Left lung (tissue), 10 donors: Measurements from ENCODE around the gene CXCL6. TPM values are rescaled to one million over a fixed set of nuclear protein-coding genes. Genes with fewer than 3 reads are reported as not detected.
A peak's percentile ranks its signal among the peaks of the same experiment; 100 is the strongest.

Source experiments
- ATAC-seq: fragments of 200-7000 bp; cut with Tn5 transposase; one replicate; pipeline ENCODE4 v1.9.1; 2020; ENCODE audit warnings: moderate library complexity
- DNase-seq, 4 donors: peaks; one replicate each; pipeline ENCODE4 v3.0.0-alpha.2; 2013 to 2020
- H3K27ac ChIP-seq, 2 donors: fragments of 200-600 bp; sonication (generic) in 1 of 2; one replicate each; pipeline versions ENCODE4 v1.5.0 to v1.8.0; 2020 to 2021
- H3K27me3 ChIP-seq, 2 donors: fragments of 200-600 bp; sonication (generic) in 1 of 2; one replicate each; pipeline versions ENCODE4 v1.5.0 to v1.8.0; 2020 to 2021
- H3K36me3 ChIP-seq, 2 donors: fragments of 200-600 bp; sonication (generic) in 1 of 2; one replicate each; pipeline versions ENCODE4 v1.5.0 to v1.8.0; 2020 to 2021
- H3K4me1 ChIP-seq, 2 donors: fragments of 200-600 bp; one replicate each; pipeline ENCODE4 v1.8.0; 2021
- H3K4me3 ChIP-seq, 2 donors: fragments of 200-600 bp; sonication (generic) in 1 of 2; one replicate each; pipeline versions ENCODE4 v1.5.0 to v1.8.0; 2020 to 2021; ENCODE audit warnings: mild to moderate bottlenecking in 1 of 2
- H3K9me3 ChIP-seq, 2 donors: fragments of 200-600 bp; sonication (generic) in 1 of 2; one replicate each; pipeline versions ENCODE4 v1.5.0 to v1.8.0; 2020 to 2021
- CTCF ChIP-seq, 2 donors: fragments of 200-600 bp; sonication (generic) in 1 of 2; IDR thresholded peaks; one replicate each; pipeline versions ENCODE4 v1.5.0 to v1.8.0; 2021; ENCODE audit warnings: antibody characterized with exemption in 2 of 2
- intact Hi-C, 2 donors: fragments of 100-400 bp; cut with DNase I; formaldehyde crosslinking; loops; one replicate each; pipeline versions ENCODE4 v1.11.2 to v1.14.2; 2022
- polyA plus RNA-seq, 6 donors: library from polyadenylated mRNA; unstranded; fragments of 120-200 nt; gene quantifications; one replicate each; pipeline ENCODE4 v1.2.1, GENCODE V29; 2013; ENCODE audit not compliant: insufficient read length in 6 of 6
- total RNA-seq, 2 donors: library from RNA; stranded (reverse); fragmentation: NEBNext Ultra II Directional; extraction: Animal tissue kit (Norgen Biotek cat#: 25700); gene quantifications; one replicate each; pipeline ENCODE4 v1.2.1, GENCODE V29; 2021
- donor health status: DM: no; HTN: yes; CAD: no.
- donor health status: DM: no; HTN: no; CAD: no.

CXCL6 gene
- total and polyA plus RNA-seq, 8 donors, result 0.15 to 4.8 (median 0.26) TPM; not detected in 5

- peak overlapping the region in 1 of 2 donors; percentile 66 for H3K27ac ChIP-seq
- H3K27me3 ChIP-seq, result no peaks in the 10 kb centered on the region
- peaks cover 0 to 37% of the 10 kb centered on the region in 2 donors for H3K4me1 ChIP-seq
- TF ChIP-seq CTCF (IDR thresholded peaks at IDR 0.05), result no peak
- ATAC-seq, result no peak
- H3K9me3 ChIP-seq, result no peaks in the 10 kb centered on the region
- H3K36me3 ChIP-seq, result no peaks in the 10 kb centered on the region
- H3K4me3 ChIP-seq, result no peak overlapping the region
- DNase-seq, result no peak
- intact Hi-C loops, result no loop called here
Observed at GRCh38 chr4:73844806-73845205, 8.3 kb downstream of the CXCL6 start.

- H3K4me1 ChIP-seq, result peaks cover 0 to 42% of the 10 kb centered on the region in 2 donors
- DNase-seq (no peak), ATAC-seq (peak; percentile 39)
- H3K27me3 ChIP-seq, result no peaks in the 10 kb centered on the region
- peak overlapping the region in 1 of 2 donors; percentile 3 for H3K27ac ChIP-seq
- H3K36me3 ChIP-seq, result no peaks in the 10 kb centered on the region
- H3K4me3 ChIP-seq, result no peak overlapping the region
- TF ChIP-seq CTCF (IDR thresholded peaks at IDR 0.05), result no peak
- intact Hi-C loops, result no loop called here
- H3K9me3 ChIP-seq, result no peaks in the 10 kb centered on the region
Observed at GRCh38 chr4:73847526-73848182, 11.2 kb downstream of the CXCL6 start.

GRCh38 chr4:73848183-73848777, 11.8 kb downstream of the CXCL6 start:
- no peak for ATAC-seq
- Histone ChIP-seq H3K4me1 (peaks cover 0 to 42% of the 10 kb centered on the region in 2 donors), H3K9me3 (no peaks in the 10 kb centered on the region), H3K27ac (no peak overlapping the region), H3K27me3 (peaks cover 0 to 5% of the 10 kb centered on the region in 2 donors), H3K36me3 (no peaks in the 10 kb centered on the region), H3K4me3 (no peak overlapping the region)
- TF ChIP-seq CTCF (IDR thresholded peaks at IDR 0.05), result no peak
- no peak for DNase-seq
- intact Hi-C loops, result no loop called here

- Histone ChIP-seq H3K27me3 (peaks cover 0 to 11% of the 10 kb centered on the region in 2 donors), H3K9me3 (no peaks in the 10 kb centered on the region), H3K4me1 (peaks cover 0 to 29% of the 10 kb centered on the region in 2 donors), H3K36me3 (no peaks in the 10 kb centered on the region), H3K4me3 (no peak overlapping the region), H3K27ac (no peak overlapping the region)
- no peak for DNase-seq
- peak; percentile 41 for ATAC-seq
- TF ChIP-seq CTCF (IDR thresholded peaks at IDR 0.05), result no peak
- intact Hi-C loops, result no loop called here
Observed at GRCh38 chr4:73850261-73850970, 13.9 kb downstream of the CXCL6 start.

- no peak overlapping the region for H3K4me3 ChIP-seq
- H3K4me1 ChIP-seq, result peaks cover 0 to 29% of the 10 kb centered on the region in 2 donors
- peaks cover 0 to 11% of the 10 kb centered on the region in 2 donors for H3K27me3 ChIP-seq
- no peaks in the 10 kb centered on the region for H3K36me3 ChIP-seq
- intact Hi-C loops, result no loop called here
- ATAC-seq (no peak), DNase-seq (no peak)
- H3K27ac ChIP-seq, result no peak overlapping the region
- H3K9me3 ChIP-seq, result no peaks in the 10 kb centered on the region
- TF ChIP-seq CTCF (IDR thresholded peaks at IDR 0.05), result no peak
Observed at GRCh38 chr4:73851293-73851692, 14.8 kb downstream of the CXCL6 start.
